ENCODE results near the gene PSG1.

Gene PSG1

GRCh38 chr19:42816894-42817293 lies 62.6 kb downstream of the PSG1 start:
- TF ChIP-seq CTCF (IDR thresholded peaks at IDR 0.05; ENCODE audit: low read depth, low read length, missing control alignments), result no peak
- H3K4me3 ChIP-seq (ENCODE audit: low read depth, low read length), result no peak overlapping the region
- no peak for DNase-seq (ENCODE audit: low read depth)
- in situ Hi-C loops (cut with HindIII; ENCODE audit: low sequenced_read_pairs), result no loop called here
